NCI-H1105 treated with DMSO at 0.1 percent for 48 hours (cell line): ENCODE results near the gene URI1.
"Not testable (repeated sequence)": the region's sequence is repeated elsewhere in the genome, so short reads cannot be mapped to it uniquely, and the experiment has no call there.

Experiments used
- DNase-seq: peaks from one replicate; lab custom pipeline; 2025; lab: John Stamatoyannopoulos, UW

URI1 gene

GRCh38 chr19:29942404-29943261 is 594 bp downstream of the URI1 start:
- peak; percentile 70 for DNase-seq

- DNase-seq = no peak
Measured at GRCh38 chr19:29943615-29944014, 1.6 kb downstream of the URI1 start.

- no peak for DNase-seq
Measured at GRCh38 chr19:29944390-29945012, 2.5 kb downstream of the URI1 start.

GRCh38 chr19:29945017-29945416 is 3.0 kb downstream of the URI1 start:
- no peak for DNase-seq

GRCh38 chr19:29945433-29945832 is 3.4 kb downstream of the URI1 start:
- DNase-seq = no peak

GRCh38 chr19:29946645-29947044 is 4.6 kb downstream of the URI1 start:
- no peak for DNase-seq

- DNase-seq = no peak
Measured at GRCh38 chr19:29947871-29948270, 5.8 kb downstream of the URI1 start.

- DNase-seq = not testable (repeated sequence)
Measured at GRCh38 chr19:29948759-29949470, 6.9 kb downstream of the URI1 start.

GRCh38 chr19:29952177-29952576 is 10.1 kb downstream of the URI1 start:
- no peak for DNase-seq

- no peak for DNase-seq
Measured at GRCh38 chr19:29952646-29953045, 10.6 kb downstream of the URI1 start.

- DNase-seq = no peak
Measured at GRCh38 chr19:29953352-29954247, 11.6 kb downstream of the URI1 start.

- no peak for DNase-seq
Measured at GRCh38 chr19:29956855-29957254, 14.8 kb downstream of the URI1 start.

- no peak for DNase-seq
Measured at GRCh38 chr19:29961311-29961710, 19.3 kb downstream of the URI1 start.

- DNase-seq = no peak
Measured at GRCh38 chr19:29962793-29963192, 20.8 kb downstream of the URI1 start.

- no peak for DNase-seq
Measured at GRCh38 chr19:29963576-29963975, 21.5 kb downstream of the URI1 start.

GRCh38 chr19:29964171-29964570 is 22.1 kb downstream of the URI1 start:
- DNase-seq = no peak

- no peak for DNase-seq
Measured at GRCh38 chr19:29965492-29965891, 23.5 kb downstream of the URI1 start.

GRCh38 chr19:29966142-29966541 is 24.1 kb downstream of the URI1 start:
- DNase-seq = not testable (repeated sequence)

GRCh38 chr19:29966588-29967249 is 24.7 kb downstream of the URI1 start:
- DNase-seq = no peak

GRCh38 chr19:29967623-29968022 is 25.6 kb downstream of the URI1 start:
- DNase-seq = no peak

GRCh38 chr19:29969891-29970290 is 27.9 kb downstream of the URI1 start:
- no peak for DNase-seq
